Inflammatory macrophage treated with lipopolysaccharide for 1 hour (primary cell): ENCODE results near the gene DUSP18.
"Not testable (repeated sequence)": the region's sequence is repeated elsewhere in the genome, so short reads cannot be mapped to it uniquely, and the experiment has no call there.

Experiments
- DNase-seq, 2 donors: peaks; one replicate each; pipeline ENCODE4 v3.0.0-alpha.2; 2020 to 2022

The DUSP18 gene

GRCh38 chr22:30636226-30637077 is 31.2 kb downstream of the DUSP18 start:
- no peak for DNase-seq

GRCh38 chr22:30635273-30636225 is 32.1 kb downstream of the DUSP18 start, which contains the start of gene SLC35E4:
Gene SLC35E4, plus strand, starts transcription at chr22:30635781. Its CDS starts 670 bp downstream, at chr22:30636451.
- DNase-seq, result peak; percentile 78 to 90

- DNase-seq, result peak; percentile 92 to 97
Observed at GRCh38 chr22:30634471-30635233, 33.0 kb downstream of the DUSP18 start.

- DNase-seq, result not testable (repeated sequence)
Observed at GRCh38 chr22:30631469-30631868, 36.2 kb downstream of the DUSP18 start.

GRCh38 chr22:30628491-30628890 is 39.2 kb downstream of the DUSP18 start:
- DNase-seq, result no peak

- DNase-seq, result peak in 1 of 2 donors; percentile 53
Observed at GRCh38 chr22:30627471-30627870, 40.2 kb downstream of the DUSP18 start.

GRCh38 chr22:30626413-30626812 is 41.3 kb downstream of the DUSP18 start:
- no peak for DNase-seq

GRCh38 chr22:30619909-30620308 is 47.8 kb downstream of the DUSP18 start:
- DNase-seq, result not testable (repeated sequence)

GRCh38 chr22:30617819-30618218 is 49.9 kb downstream of the DUSP18 start:
- DNase-seq, result no peak

GRCh38 chr22:30615543-30615954 is 52.1 kb downstream of the DUSP18 start:
- DNase-seq, result peak in 1 of 2 donors; percentile 69

GRCh38 chr22:30614879-30615278 is 52.8 kb downstream of the DUSP18 start:
- no peak for DNase-seq

- DNase-seq, result no peak
Observed at GRCh38 chr22:30614268-30614667, 53.4 kb downstream of the DUSP18 start.

- no peak for DNase-seq
Observed at GRCh38 chr22:30612789-30613188, 54.9 kb downstream of the DUSP18 start.
